GM08714 (cell line): ENCODE measurements around the gene CIB2.

Source experiments
- H3K4me3 ChIP-seq: fragments of 200-500 bp; sonication (Bioruptor generic); 2 replicates; pipeline ENCODE4 v1.5.1; 2014; ENCODE audit warnings: mild to moderate bottlenecking, low read length, inconsistent platforms
- ZNF274 ChIP-seq: IDR thresholded peaks from 2 replicates; pipeline ENCODE4 v1.6.1; 2012; ENCODE audit warnings: mild to moderate bottlenecking, low read depth, low read length

The CIB2 gene

GRCh38 chr15:78065284-78065872 is 65.9 kb downstream of the CIB2 start:
- no peak for TF ChIP-seq ZNF274

GRCh38 chr15:78064544-78064943 is 66.7 kb downstream of the CIB2 start:
- TF ChIP-seq ZNF274: no peak
- no peak overlapping the region; the same call in 1 of the 2 replicates for H3K4me3 ChIP-seq

More at GRCh38 chr15:78065284-78065872, 65.9 kb downstream of the CIB2 start:
- peak overlapping the region; percentile 75; the same call in 1 of the 2 replicates for H3K4me3 ChIP-seq

- peak overlapping the region; percentile 14; the same call in 1 of the 2 replicates for H3K4me3 ChIP-seq
- TF ChIP-seq ZNF274: no peak
Measured at GRCh38 chr15:78063970-78064385, 67.3 kb downstream of the CIB2 start.

DNA sequence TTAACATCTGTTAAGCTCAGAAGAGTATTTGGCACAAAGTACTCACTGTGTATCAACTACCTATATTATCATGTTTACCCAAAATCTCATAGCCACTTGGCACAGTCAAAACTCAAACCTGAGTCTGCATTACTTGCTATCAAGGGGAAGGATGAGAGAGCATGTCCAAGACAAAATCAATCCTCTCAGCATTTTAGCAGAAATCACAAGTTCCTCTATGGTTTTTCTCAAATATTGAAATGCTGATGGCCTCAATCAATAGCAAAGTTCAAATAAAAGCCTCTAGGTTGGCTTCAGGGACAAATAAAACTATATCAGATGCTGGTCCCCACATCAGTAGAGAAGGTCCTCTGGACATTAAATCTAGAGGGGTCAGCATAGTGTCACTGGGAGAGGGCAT is 68.0 kb downstream of the CIB2 start:
- no peak for TF ChIP-seq ZNF274
- H3K4me3 ChIP-seq: no peak overlapping the region; the same call in 1 of the 2 replicates

DNA sequence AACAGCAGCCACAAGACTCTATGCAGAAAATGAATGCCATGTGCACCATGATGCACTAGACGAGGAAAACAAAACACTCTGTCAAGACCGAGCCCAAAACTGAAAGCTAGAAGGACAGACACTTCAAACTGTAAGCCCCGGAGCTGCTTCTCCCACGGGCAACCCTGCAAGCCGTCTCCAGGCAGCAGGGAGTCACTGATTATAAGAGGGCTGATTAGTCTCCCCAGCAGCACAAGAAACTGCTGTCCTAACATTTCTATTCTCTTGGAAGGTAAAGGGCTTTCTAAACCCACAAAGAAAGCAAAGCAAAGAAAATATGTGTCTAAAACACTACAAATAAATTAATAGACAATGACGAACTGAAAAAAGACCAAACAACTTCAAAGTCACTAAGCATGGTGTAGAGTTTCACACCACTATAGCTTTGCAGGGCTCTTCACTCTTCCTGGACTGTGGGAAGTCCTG is 69.2 kb downstream of the CIB2 start:
- no peak for TF ChIP-seq ZNF274
- peak overlapping the region; percentile 23; the same call in 1 of the 2 replicates for H3K4me3 ChIP-seq

DNA sequence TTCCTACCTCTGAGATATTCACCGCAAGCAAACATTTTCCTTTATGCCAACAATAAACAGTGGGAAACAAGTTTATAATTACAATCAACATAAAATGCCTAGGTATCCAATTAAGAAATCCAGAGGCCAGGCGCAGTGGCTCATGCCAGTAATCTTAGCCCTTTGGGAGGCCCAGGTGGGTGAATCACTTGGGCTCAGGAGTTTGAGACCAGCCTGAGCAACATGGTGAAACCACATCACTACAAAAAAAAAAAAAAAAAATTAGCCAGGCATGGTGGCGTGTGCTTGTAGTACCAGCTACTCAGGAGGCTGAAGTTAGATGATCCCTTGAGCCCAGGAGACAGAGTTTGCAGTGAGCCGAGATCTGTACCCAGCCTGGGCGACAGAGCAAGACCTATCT is 71.0 kb downstream of the CIB2 start:
- no peak overlapping the region for H3K4me3 ChIP-seq
- no peak for TF ChIP-seq ZNF274

DNA sequence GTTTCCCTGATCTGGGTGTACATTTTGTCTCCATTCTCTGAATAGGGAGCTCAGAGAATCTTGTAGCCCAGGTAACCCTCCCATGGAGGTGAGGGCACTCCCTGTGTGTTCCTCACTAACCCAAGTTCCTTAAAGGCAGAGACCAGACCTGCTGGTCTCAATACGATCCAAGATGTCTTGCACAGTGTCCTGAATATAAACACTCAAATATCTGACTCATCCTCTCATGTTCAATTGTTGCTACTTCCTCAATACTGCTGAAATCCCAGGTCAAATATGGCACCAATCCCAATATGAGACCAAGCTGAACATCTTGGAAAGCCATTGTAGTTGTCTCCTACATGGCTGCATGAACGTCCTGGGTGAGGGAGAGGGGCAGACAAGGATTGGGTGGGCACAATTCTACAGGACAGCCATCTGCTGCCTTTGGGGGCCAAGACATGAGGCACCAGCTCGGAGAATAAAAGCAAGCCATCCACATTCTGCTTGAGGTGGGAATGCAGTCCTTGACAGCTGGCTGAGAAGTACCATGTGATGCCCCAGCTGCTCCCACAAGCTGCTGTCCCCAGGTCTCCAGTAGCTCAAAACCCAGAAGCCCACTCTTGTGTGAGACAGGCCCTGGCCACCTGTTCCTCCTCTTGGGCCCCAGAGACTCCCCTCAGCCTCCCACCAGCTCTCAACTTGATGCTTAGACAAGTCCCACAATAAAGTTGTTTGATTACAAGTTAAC is 72.0 kb downstream of the CIB2 start:
- H3K4me3 ChIP-seq: no peak overlapping the region
- no peak for TF ChIP-seq ZNF274

DNA sequence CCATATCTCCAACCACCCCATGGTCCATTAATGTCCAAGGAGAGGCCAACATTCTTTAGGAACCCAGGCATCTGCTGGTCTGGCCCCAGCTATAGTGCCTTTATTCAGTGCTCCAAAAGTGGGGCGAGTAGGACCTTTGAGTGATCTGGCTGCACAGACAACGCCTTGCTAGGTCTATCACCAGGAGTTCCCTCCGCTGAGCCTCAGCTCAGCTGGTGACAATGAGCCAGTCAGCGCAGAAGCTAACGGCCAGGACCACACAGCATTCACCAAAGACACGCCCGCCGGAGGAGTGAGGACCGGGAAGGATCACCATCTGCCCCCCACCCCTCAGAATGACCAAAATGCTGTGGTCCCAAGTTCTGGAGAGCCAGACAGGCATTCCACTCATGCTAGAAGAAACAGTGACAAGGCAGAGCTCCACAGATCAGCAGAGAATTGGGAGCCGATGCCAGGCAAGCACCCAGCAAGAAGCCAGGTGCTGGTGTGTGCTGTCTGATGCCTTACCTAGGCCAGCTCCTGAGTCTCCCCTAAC is 72.8 kb downstream of the CIB2 start:
- no peak for TF ChIP-seq ZNF274
- H3K4me3 ChIP-seq: no peak overlapping the region

GRCh38 chr15:78057803-78058202 is 73.4 kb downstream of the CIB2 start:
- TF ChIP-seq ZNF274: no peak
- no peak overlapping the region for H3K4me3 ChIP-seq

GRCh38 chr15:78056714-78057269 is 74.5 kb downstream of the CIB2 start:
- TF ChIP-seq ZNF274: no peak
- no peak overlapping the region; the same call in 1 of the 2 replicates for H3K4me3 ChIP-seq

- TF ChIP-seq ZNF274: no peak
- H3K4me3 ChIP-seq: no peak overlapping the region; the same call in 1 of the 2 replicates
Measured at GRCh38 chr15:78055919-78056713, 75.1 kb downstream of the CIB2 start.

DNA sequence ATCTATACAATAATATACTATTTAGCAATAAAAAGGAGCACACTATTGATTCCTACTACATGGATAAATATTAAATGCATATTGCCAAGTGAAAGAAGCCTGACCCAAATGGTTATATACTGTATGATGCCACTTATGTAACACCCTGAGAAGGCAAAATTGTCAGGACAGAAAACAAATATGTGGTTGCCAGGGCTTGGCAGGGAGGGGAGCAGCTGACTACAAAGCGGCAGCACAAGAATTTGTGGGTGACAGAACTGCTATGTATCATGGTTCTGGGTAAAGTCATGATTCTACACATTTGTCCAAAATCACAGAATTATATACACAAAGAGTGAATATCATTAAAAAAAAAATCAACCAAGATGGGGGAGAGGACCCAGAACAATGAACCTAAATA is 76.3 kb downstream of the CIB2 start:
- H3K4me3 ChIP-seq: no peak overlapping the region
- no peak for TF ChIP-seq ZNF274
